T-helper 17 cell (primary cell): ENCODE measurements around the gene MTA3. TPM values are rescaled to one million over a fixed set of nuclear protein-coding genes. Genes with fewer than 3 reads are reported as not detected.

Experiments
- ATAC-seq: fragments of 150-1000 bp; cut with Tn5 transposase; 2 replicates; pipeline ENCODE4 v1.10.0; 2021; ENCODE audit warnings: mild to moderate bottlenecking, moderate library complexity
- DNase-seq, 3 donors: peaks; one replicate each; pipeline versions ENCODE4 v3.0.0 to v3.0.0-alpha.2; 2020 to 2021
- H3K9me3 ChIP-seq: one replicate; pipeline ENCODE4 v1.7.0; 2013; ENCODE audit warnings: low read length, mild to moderate bottlenecking; ENCODE audit not compliant: control insufficient read depth, poor library complexity, severe bottlenecking
- H3K27ac Mint-ChIP-seq: one replicate; pipeline ENCODE4 v1.8.0; 2022; ENCODE audit warnings: mild to moderate bottlenecking, moderate library complexity, mixed read lengths
- H3K27me3 Mint-ChIP-seq: one replicate; pipeline ENCODE4 v1.8.0; 2022; ENCODE audit warnings: mixed read lengths
- H3K36me3 Mint-ChIP-seq: one replicate; pipeline ENCODE4 v1.8.0; 2022; ENCODE audit warnings: low read depth, mixed read lengths
- H3K4me1 Mint-ChIP-seq: one replicate; pipeline ENCODE4 v1.8.0; 2022; ENCODE audit warnings: mild to moderate bottlenecking, mixed read lengths
- H3K4me3 Mint-ChIP-seq: one replicate; pipeline ENCODE4 v1.8.0; 2022; ENCODE audit warnings: mild to moderate bottlenecking, moderate library complexity, mixed read lengths
- total RNA-seq, 4 donors: library from RNA in 2 of 4; stranded (reverse) in 2 of 4; gene quantifications; one replicate each; pipeline ENCODE4 v1.2.3 and lab custom pipeline; 2022 to 2026

Gene MTA3
- total RNA-seq, 2 donors from 2014 or later = 19.0 to 25.2 TPM

DNA sequence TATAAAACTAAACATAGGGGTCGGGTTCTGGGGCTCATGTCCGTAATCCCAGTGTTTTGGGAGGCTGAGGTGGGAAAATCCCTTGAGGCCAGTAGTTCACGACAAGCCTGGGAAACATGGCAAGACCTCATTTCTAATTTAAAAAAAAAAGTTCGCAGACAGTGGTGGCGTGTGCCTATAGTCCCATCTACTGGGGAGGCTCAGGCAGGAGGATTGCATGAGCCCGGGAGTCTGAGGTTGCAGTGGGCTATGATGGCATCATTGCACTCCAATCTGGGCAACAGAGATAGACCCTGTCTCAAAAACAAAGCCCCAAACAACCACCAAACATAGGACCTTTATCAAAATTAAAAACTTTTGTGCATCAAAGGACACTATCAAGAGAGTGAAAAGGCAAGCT, 233.7 kb downstream of the MTA3 start:
- Mint-ChIP-seq H3K4me3 (no peak overlapping the region), H3K27ac (no peak overlapping the region), H3K27me3 (peaks cover 48% of the 10 kb centered on the region), H3K36me3 (peaks cover 3% of the 10 kb centered on the region), H3K4me1 (no peaks in the 10 kb centered on the region)
- ATAC-seq (no peak), DNase-seq (no peak)
- no peaks in the 10 kb centered on the region for H3K9me3 ChIP-seq

DNA sequence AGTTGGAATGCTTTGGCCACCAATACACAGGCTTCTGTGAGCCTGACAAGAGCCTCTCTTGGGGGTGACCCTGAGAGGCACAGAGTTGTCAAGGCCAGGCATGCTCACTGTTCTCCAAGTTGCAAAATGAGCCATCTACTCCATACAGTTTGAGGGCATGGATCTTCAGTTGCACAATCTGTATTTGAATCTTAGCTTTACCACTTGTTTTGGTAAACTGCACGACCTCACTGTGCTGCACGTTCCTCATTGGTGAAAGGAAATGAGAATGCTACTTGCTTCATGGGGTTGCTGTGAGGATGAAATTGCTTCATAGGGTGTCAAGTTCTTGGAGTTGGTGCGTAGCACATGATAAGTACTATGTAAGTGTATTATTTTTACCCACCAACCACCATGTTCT, 235.9 kb downstream of the MTA3 start:
- H3K4me3 Mint-ChIP-seq = no peak overlapping the region
- peak; percentile 23 for ATAC-seq
- no peak overlapping the region for H3K27ac Mint-ChIP-seq
- H3K9me3 ChIP-seq = no peaks in the 10 kb centered on the region
- no peak for DNase-seq
- H3K36me3 Mint-ChIP-seq = peaks cover 3% of the 10 kb centered on the region
- peaks cover 48% of the 10 kb centered on the region for H3K27me3 Mint-ChIP-seq
- peaks cover 3% of the 10 kb centered on the region for H3K4me1 Mint-ChIP-seq

DNA sequence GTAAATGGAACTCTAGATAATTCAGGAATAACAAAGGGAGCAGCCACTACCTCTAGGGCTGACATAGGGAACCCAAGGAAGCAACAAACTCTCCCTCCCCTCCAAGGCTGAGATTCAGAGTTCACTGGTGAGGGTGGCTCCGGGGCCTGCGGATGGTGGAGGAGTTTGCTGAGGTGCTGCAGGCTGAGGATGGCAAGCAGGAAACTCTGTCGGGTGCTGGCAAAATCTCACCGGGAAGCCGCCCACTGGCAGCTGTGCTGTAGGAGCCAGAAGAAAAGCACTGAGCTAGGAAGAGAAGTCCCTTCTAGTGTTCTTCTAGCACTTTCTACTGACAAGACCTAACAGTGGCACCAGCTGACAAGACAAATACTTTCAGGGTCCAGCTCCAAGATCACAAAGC, 236.5 kb downstream of the MTA3 start:
- H3K9me3 ChIP-seq = no peaks in the 10 kb centered on the region
- no peak overlapping the region for H3K27ac Mint-ChIP-seq
- DNase-seq (no peak), ATAC-seq (no peak)
- H3K36me3 Mint-ChIP-seq = peaks cover 3% of the 10 kb centered on the region
- no peak overlapping the region for H3K4me3 Mint-ChIP-seq
- H3K27me3 Mint-ChIP-seq = peaks cover 48% of the 10 kb centered on the region
- H3K4me1 Mint-ChIP-seq = peaks cover 3% of the 10 kb centered on the region

Other genes starting within 250 kb of the MTA3 start
- 10 to 100 TPM; 50.9 to 55.3 TPM for gene COX7A2L, start 207.4 kb upstream of the MTA3 start, total RNA-seq
- gene KCNG3, start 74.7 kb upstream of the MTA3 start, total RNA-seq = not detected
- under 1 TPM in 1 of 2 donors, not detected in 1; 0.25 TPM for gene OXER1, start 195.5 kb downstream of the MTA3 start, total RNA-seq
- under 1 TPM in 1 of 2 donors, not detected in 1; 0.37 TPM for gene HAAO, start 224.0 kb downstream of the MTA3 start, total RNA-seq